H9 (cell line): Measurements from ENCODE around the gene ACOT7. TPM values are rescaled to one million over a fixed set of nuclear protein-coding genes. Genes with fewer than 3 reads are reported as not detected.

Experiments used
- DNase-seq: peaks from one replicate; pipeline ENCODE4 v3.0.0-alpha.2; 2017
- H2AFZ ChIP-seq: one replicate; pipeline ENCODE4 v1.6.1; 2013; ENCODE audit warnings: mild to moderate bottlenecking, low read length, control low read depth, moderate library complexity
- H2AK5ac ChIP-seq: 2 replicates; pipeline ENCODE4 v1.6.1; 2013; ENCODE audit warnings: low read length, control low read depth, mixed read lengths; ENCODE audit not compliant: insufficient read length
- H2BK120ac ChIP-seq: one replicate; pipeline ENCODE4 v1.6.1; 2013; ENCODE audit warnings: low read depth, mild to moderate bottlenecking, low read length, control low read depth, inconsistent platforms; ENCODE audit not compliant: poor library complexity, severe bottlenecking
- H2BK12ac ChIP-seq: 2 replicates; pipeline ENCODE4 v1.6.1; 2013; ENCODE audit warnings: low read length, control low read depth, mixed read lengths, low read depth; ENCODE audit not compliant: insufficient read length
- H2BK15ac ChIP-seq: 2 replicates; pipeline ENCODE4 v1.6.1; 2013; ENCODE audit warnings: low read depth, low read length, control low read depth
- H2BK20ac ChIP-seq: one replicate; pipeline ENCODE4 v1.6.1; 2013; ENCODE audit warnings: low read depth, mild to moderate bottlenecking, low read length, control low read depth, inconsistent platforms; ENCODE audit not compliant: poor library complexity, severe bottlenecking
- H2BK5ac ChIP-seq: 2 replicates; pipeline ENCODE4 v1.6.1; 2013; ENCODE audit warnings: low read length, control low read depth, mixed read lengths; ENCODE audit not compliant: insufficient read length
- H3K14ac ChIP-seq: 2 replicates; pipeline ENCODE4 v1.6.1; 2013; ENCODE audit warnings: low read length, control low read depth; ENCODE audit not compliant: insufficient read depth
- H3K18ac ChIP-seq: 2 replicates; pipeline ENCODE4 v1.6.1; 2013; ENCODE audit warnings: low read depth, mild to moderate bottlenecking, mixed read lengths, low read length, control low read depth; ENCODE audit not compliant: insufficient read length
- H3K23ac ChIP-seq: 2 replicates; pipeline ENCODE4 v1.6.1; 2013; ENCODE audit warnings: low read length, control low read depth, mixed read lengths, low read depth; ENCODE audit not compliant: insufficient read length
- H3K23me2 ChIP-seq: 2 replicates; pipeline ENCODE4 v1.6.1; 2013; ENCODE audit warnings: low read depth, mild to moderate bottlenecking, mixed read lengths, low read length, control low read depth; ENCODE audit not compliant: insufficient read length, poor library complexity, severe bottlenecking
- H3K27ac ChIP-seq: 2 replicates; pipeline ENCODE4 v1.5.1; 2013; ENCODE audit warnings: low read length, control low read depth, mixed read lengths, low read depth; ENCODE audit not compliant: insufficient read length
- H3K27me3 ChIP-seq: 2 replicates; pipeline ENCODE4 v1.6.1; 2013; ENCODE audit warnings: low read length, control low read depth, inconsistent platforms; ENCODE audit not compliant: insufficient read depth
- H3K4ac ChIP-seq: 2 replicates; pipeline ENCODE4 v1.6.1; 2013; ENCODE audit warnings: low read depth, mild to moderate bottlenecking, control low read depth, inconsistent platforms, low read length, moderate library complexity
- H3K4me1 ChIP-seq: 2 replicates; pipeline ENCODE4 v1.6.1; 2013; ENCODE audit warnings: low read length, control low read depth, inconsistent platforms; ENCODE audit not compliant: insufficient read depth
- H3K4me2 ChIP-seq: 2 replicates; pipeline ENCODE4 v1.6.1; 2013; ENCODE audit warnings: low read length, control low read depth, mixed read lengths; ENCODE audit not compliant: insufficient read length, insufficient read depth
- H3K56ac ChIP-seq: 2 replicates; pipeline ENCODE4 v1.6.1; 2013; ENCODE audit warnings: low read depth, mild to moderate bottlenecking, mixed read lengths, low read length, control low read depth; ENCODE audit not compliant: insufficient read length
- H3K79me1 ChIP-seq: 2 replicates; pipeline ENCODE4 v1.6.1; 2013; ENCODE audit warnings: low read depth, mild to moderate bottlenecking, moderate library complexity, low read length, control low read depth, inconsistent platforms; ENCODE audit not compliant: insufficient read depth, poor library complexity, severe bottlenecking
- H3K79me2 ChIP-seq: 2 replicates; pipeline ENCODE4 v1.6.1; 2013; ENCODE audit warnings: low read length, control low read depth, inconsistent platforms; ENCODE audit not compliant: insufficient read depth
- H3K9ac ChIP-seq: 2 replicates; pipeline ENCODE4 v1.6.1; 2013; ENCODE audit warnings: low read length, control low read depth, mixed read lengths; ENCODE audit not compliant: insufficient read length; ENCODE audit errors: extremely low read depth
- H3K9me3 ChIP-seq: one replicate; pipeline ENCODE4 v1.6.1; 2013; ENCODE audit warnings: low read depth, low read length, inconsistent platforms; ENCODE audit not compliant: control insufficient read depth
- H3T11ph ChIP-seq: one replicate; pipeline ENCODE4 v1.6.1; 2013; ENCODE audit warnings: mild to moderate bottlenecking, low read length, control low read depth, inconsistent platforms
- H4K20me1 ChIP-seq: one replicate; pipeline ENCODE4 v1.6.1; 2013; ENCODE audit not compliant: control insufficient read depth, insufficient read length, insufficient read depth
- H4K5ac ChIP-seq: 2 replicates; pipeline ENCODE4 v1.6.1; 2013; ENCODE audit warnings: low read depth, mild to moderate bottlenecking, mixed read lengths, low read length, control low read depth; ENCODE audit not compliant: insufficient read length
- H4K8ac ChIP-seq: replicated peaks from 2 replicates; pipeline ENCODE4 v1.6.1; 2013; ENCODE audit warnings: low read length, control low read depth, mixed read lengths, low read depth; ENCODE audit not compliant: insufficient read length
- H4K91ac ChIP-seq: 2 replicates; pipeline ENCODE4 v1.6.1; 2013; ENCODE audit warnings: low read depth, mild to moderate bottlenecking, moderate library complexity, mixed read lengths, low read length, control low read depth; ENCODE audit not compliant: insufficient read length
- H3K27ac Mint-ChIP-seq, 3 experiments: 2 replicates in 2 of 3; 3 replicates in 1 of 3; pipeline ENCODE4 v1.8.0; 2020 to 2021; ENCODE audit warnings: mixed read lengths in 3 of 3, mild to moderate bottlenecking in 1 of 3, moderate library complexity in 1 of 3
- H3K27me3 Mint-ChIP-seq: 2 replicates; pipeline ENCODE4 v1.8.0; 2021; ENCODE audit warnings: low read depth, mild to moderate bottlenecking, moderate library complexity, mixed read lengths
- H3K36me3 Mint-ChIP-seq, 3 experiments: 2 replicates in 2 of 3; 3 replicates in 1 of 3; pipeline ENCODE4 v1.8.0; 2020 to 2021; ENCODE audit warnings: low read depth in 3 of 3, mixed read lengths in 3 of 3; ENCODE audit not compliant: insufficient read depth in 1 of 3
- H3K4me1 Mint-ChIP-seq, 2 experiments: 2 replicates each; pipeline ENCODE4 v1.8.0; 2020; ENCODE audit warnings: mixed read lengths in 2 of 2
- H3K4me3 Mint-ChIP-seq, 2 experiments: 2 replicates in 1 of 2; 3 replicates in 1 of 2; pipeline ENCODE4 v1.8.0; 2020 to 2021; ENCODE audit warnings: mild to moderate bottlenecking in 2 of 2, mixed read lengths in 2 of 2, moderate library complexity in 1 of 2
- H3K9me3 Mint-ChIP-seq, 2 experiments: 2 replicates in 1 of 2; 3 replicates in 1 of 2; pipeline ENCODE4 v1.8.0; 2020; ENCODE audit warnings: mild to moderate bottlenecking in 2 of 2, mixed read lengths in 2 of 2, moderate library complexity in 1 of 2
- WGBS: extraction: QIAGEN DNeasy Blood & Tissue Kit; methylation state at CpG from one replicate; pipeline ENCODE4 v1.1.7; 2013; ENCODE audit warnings: missing lambda C conversion rate, low lambda C conversion rate, mixed read lengths; ENCODE audit not compliant: insufficient read length; ENCODE audit errors: extremely low coverage; 5-methylcytosine and 5-hydroxymethylcytosine counted together
- total RNA-seq: library from RNA; stranded (reverse); gene quantifications from 2 replicates; pipeline ENCODE4 v1.2.1, GENCODE V29; 2021
- TF ChIP-seq, protein P1 (sequence below): fragments of 200-600 bp; sonication (generic); conservative IDR thresholded peaks from 3 replicates; pipeline ENCODE4 v1.8.0; 2021; ENCODE audit warnings: antibody characterized with exemption, mild to moderate bottlenecking

The ACOT7 gene
- total RNA-seq, 1 experiment from 2014 or later: 87.4 TPM

DNA sequence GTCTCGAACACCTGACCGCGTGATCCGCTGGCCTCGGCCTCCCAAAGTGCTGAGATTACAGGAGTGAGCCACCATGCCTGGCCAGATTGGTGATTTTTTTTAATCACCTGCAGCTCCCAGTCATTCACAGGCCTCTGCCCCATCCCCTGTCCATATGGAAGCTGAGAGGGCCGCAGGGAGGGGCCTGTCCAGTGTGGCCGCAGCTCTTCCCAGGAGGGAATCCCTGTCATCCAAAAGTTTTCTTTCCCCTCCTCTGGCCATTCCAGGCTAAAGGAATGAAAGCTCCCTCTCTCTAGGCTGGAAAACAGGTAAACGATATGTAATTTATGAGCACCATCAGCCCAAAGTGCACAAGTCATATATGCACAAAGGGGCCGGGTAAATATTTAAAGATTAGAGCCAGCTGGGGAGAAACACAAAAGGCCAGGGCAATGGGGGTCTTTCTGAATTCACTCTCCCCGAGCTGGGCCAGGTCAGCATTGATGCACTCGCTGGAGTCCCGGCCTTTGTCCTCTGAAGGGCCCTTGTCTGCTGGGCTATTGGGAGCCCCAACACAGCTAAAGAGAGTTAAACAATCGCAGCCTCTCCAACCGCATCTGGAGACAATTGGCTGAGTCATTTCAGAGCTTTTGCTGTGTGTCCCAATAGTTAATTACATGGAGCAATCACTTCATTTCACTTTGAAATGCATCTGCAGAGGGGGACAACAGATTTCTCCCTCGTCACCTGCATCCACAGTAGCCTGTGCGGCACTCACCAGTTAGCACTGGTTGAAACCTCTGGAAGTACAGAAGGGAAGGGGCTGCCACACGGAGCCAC lies 153.4 kb downstream of the ACOT7 start:
- Histone ChIP-seq H4K8ac (no peak overlapping the region), H4K5ac (no peak overlapping the region), H2AFZ (no peak overlapping the region), H3K4me2 (peak overlapping the region; percentile 21), H4K91ac (no peak overlapping the region), H3K27ac (peak overlapping the region; percentile 82), H3K79me2 (peaks cover 2% of the 10 kb centered on the region; the same call in 1 of the 2 replicates), H2BK20ac (no peak overlapping the region), H2AK5ac (no peak overlapping the region), H3K14ac (0 out of 2 replicates have a peak overlapping the region, but pooled peaks have one; percentile 5), H3K27me3 (no peaks in the 10 kb centered on the region; the same call in 1 of the 2 replicates), H3K23ac (no peak overlapping the region), H3K79me1 (no peaks in the 10 kb centered on the region), H2BK5ac (no peak overlapping the region), H3K18ac (peak overlapping the region; percentile 36), H3T11ph (no peak overlapping the region), H3K9me3 (no peaks in the 10 kb centered on the region), H3K9ac (peak overlapping the region; percentile 0), H3K4me1 (peaks cover 5% of the 10 kb centered on the region; the same call in 1 of the 2 replicates), H2BK120ac (no peak overlapping the region), H3K23me2 (peaks cover 23% of the 10 kb centered on the region), H3K56ac (no peak overlapping the region), H2BK12ac (no peak overlapping the region), H4K20me1 (no peaks in the 10 kb centered on the region), H3K4ac (no peak overlapping the region), H2BK15ac (no peak overlapping the region)
- Mint-ChIP-seq H3K36me3 (no peaks in the 10 kb centered on the region), H3K27ac (peak overlapping the region; percentile 98 to 99 (median 99)), H3K9me3 (no peaks in the 10 kb centered on the region; a peak in 2 of 5 replicates), H3K4me1 (peaks cover 46 to 54% of the 10 kb centered on the region in 2 experiments), H3K27me3 (peaks cover 9% of the 10 kb centered on the region), H3K4me3 (peak overlapping the region; percentile 47 to 74)
- DNase-seq: peak; percentile 63
- TF ChIP-seq, protein P1, sequence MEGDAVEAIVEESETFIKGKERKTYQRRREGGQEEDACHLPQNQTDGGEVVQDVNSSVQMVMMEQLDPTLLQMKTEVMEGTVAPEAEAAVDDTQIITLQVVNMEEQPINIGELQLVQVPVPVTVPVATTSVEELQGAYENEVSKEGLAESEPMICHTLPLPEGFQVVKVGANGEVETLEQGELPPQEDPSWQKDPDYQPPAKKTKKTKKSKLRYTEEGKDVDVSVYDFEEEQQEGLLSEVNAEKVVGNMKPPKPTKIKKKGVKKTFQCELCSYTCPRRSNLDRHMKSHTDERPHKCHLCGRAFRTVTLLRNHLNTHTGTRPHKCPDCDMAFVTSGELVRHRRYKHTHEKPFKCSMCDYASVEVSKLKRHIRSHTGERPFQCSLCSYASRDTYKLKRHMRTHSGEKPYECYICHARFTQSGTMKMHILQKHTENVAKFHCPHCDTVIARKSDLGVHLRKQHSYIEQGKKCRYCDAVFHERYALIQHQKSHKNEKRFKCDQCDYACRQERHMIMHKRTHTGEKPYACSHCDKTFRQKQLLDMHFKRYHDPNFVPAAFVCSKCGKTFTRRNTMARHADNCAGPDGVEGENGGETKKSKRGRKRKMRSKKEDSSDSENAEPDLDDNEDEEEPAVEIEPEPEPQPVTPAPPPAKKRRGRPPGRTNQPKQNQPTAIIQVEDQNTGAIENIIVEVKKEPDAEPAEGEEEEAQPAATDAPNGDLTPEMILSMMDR: no peak
- WGBS: no CpG with 5 or more reads among the region's 17 CpGs
